ENCODE data around the gene MRPL37.

DNA sequence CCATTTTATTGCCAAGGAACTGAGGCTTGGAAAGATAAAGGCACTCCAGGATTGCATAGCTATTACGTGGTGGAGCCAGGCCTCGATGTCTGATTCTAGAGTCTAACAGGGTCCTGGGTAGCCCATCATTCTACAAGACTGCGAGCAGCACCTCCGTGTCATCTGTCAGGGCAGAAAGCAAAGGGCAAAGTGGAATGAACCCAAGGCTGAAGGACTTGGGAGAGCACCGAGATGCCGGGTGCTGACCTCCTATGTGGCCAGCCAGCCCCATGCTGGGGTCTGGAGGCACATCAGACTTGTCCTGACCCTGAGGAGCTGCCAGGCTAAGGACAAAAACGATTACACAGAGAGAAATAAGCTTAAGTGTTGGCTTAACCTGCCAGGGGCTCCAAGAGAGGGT lies 62.3 kb downstream of the MRPL37 start:
- TF ChIP-seq, protein P1, sequence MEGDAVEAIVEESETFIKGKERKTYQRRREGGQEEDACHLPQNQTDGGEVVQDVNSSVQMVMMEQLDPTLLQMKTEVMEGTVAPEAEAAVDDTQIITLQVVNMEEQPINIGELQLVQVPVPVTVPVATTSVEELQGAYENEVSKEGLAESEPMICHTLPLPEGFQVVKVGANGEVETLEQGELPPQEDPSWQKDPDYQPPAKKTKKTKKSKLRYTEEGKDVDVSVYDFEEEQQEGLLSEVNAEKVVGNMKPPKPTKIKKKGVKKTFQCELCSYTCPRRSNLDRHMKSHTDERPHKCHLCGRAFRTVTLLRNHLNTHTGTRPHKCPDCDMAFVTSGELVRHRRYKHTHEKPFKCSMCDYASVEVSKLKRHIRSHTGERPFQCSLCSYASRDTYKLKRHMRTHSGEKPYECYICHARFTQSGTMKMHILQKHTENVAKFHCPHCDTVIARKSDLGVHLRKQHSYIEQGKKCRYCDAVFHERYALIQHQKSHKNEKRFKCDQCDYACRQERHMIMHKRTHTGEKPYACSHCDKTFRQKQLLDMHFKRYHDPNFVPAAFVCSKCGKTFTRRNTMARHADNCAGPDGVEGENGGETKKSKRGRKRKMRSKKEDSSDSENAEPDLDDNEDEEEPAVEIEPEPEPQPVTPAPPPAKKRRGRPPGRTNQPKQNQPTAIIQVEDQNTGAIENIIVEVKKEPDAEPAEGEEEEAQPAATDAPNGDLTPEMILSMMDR (IDR thresholded peaks at IDR 0.05): no peak
- no peak for TF ChIP-seq POLR2A (IDR thresholded peaks at IDR 0.05)
